Measurements from ENCODE around the gene SAMD4B. TPM values are rescaled to one million over a fixed set of nuclear protein-coding genes. Genes with fewer than 3 reads are reported as not detected.
"Not testable (repeated sequence)": the region's sequence is repeated elsewhere in the genome, so short reads cannot be mapped to it uniquely, and the experiment has no call there.

The SAMD4B gene
- total RNA-seq, 2 donors from 2014 or later, result 133 to 227 TPM

DNA sequence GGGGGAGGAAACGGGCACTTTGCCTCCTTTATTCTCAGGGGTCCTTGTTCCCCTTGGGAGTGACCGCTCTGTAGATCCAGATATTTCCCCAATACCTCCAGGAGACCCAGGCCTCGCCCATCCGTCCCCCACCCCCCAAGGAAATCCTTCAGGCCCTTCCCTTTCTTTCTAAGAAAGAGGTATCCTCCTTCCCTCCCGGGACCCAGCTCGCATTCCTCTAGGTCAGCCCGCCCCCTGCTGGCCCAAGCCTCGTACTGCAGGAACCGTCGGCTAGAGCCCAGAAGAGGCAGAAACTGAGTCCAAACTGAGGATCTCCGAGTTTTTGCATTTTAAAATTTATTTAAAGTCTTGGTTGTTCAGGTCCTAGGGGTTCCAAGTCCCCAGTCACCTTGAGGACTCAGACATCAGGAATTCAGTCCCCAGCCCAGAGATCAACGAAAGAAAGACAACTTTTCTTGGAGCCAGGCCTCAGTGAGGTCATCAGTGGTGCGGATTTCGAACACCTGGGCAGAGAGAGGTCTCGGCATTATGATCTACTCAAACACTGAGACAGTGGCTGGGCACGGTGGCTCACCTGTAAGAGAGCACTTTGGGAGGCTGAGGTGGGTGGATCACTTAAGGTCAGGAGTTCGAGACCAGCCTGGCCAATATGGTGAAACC is 14.0 kb upstream of the SAMD4B start:
- no peaks in the 10 kb centered on the region for H3K27me3 ChIP-seq (replicated peaks; ENCODE audit: insufficient read depth)
- DNase-seq (ENCODE audit: low spot score), result peak; percentile 80
- TF ChIP-seq POLR2AphosphoS5 (IDR thresholded peaks at IDR 0.05), result peak; percentile 41
- TF ChIP-seq, protein P1, sequence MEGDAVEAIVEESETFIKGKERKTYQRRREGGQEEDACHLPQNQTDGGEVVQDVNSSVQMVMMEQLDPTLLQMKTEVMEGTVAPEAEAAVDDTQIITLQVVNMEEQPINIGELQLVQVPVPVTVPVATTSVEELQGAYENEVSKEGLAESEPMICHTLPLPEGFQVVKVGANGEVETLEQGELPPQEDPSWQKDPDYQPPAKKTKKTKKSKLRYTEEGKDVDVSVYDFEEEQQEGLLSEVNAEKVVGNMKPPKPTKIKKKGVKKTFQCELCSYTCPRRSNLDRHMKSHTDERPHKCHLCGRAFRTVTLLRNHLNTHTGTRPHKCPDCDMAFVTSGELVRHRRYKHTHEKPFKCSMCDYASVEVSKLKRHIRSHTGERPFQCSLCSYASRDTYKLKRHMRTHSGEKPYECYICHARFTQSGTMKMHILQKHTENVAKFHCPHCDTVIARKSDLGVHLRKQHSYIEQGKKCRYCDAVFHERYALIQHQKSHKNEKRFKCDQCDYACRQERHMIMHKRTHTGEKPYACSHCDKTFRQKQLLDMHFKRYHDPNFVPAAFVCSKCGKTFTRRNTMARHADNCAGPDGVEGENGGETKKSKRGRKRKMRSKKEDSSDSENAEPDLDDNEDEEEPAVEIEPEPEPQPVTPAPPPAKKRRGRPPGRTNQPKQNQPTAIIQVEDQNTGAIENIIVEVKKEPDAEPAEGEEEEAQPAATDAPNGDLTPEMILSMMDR (IDR thresholded peaks at IDR 0.05), result peak; percentile 89 to 97 (median 94)
- TF ChIP-seq POLR2A (IDR thresholded peaks at IDR 0.05), result no peak
- intact Hi-C loops (cut with DNase I), result loop anchor here (5.0 to 10.0 kb wide), 2 partner anchors 206 to 363 kb away; no protein-coding TSS in a partner anchor
- H3K4me3 ChIP-seq, result no peak overlapping the region
- no peak overlapping the region for H3K27ac ChIP-seq
- H3K36me3 ChIP-seq, result no peaks in the 10 kb centered on the region
- WGBS, result 27% methylated on average over 17 of the region's 17 CpGs
- H3K4me1 ChIP-seq (replicated peaks), result no peaks in the 10 kb centered on the region
- H3K9me3 ChIP-seq, result no peaks in the 10 kb centered on the region

- Histone ChIP-seq H3K4me1 (replicated peaks) (no peaks in the 10 kb centered on the region), H3K27ac (no peak overlapping the region), H3K4me3 (no peak overlapping the region), H3K9me3 (no peaks in the 10 kb centered on the region), H3K27me3 (replicated peaks; ENCODE audit: insufficient read depth) (no peaks in the 10 kb centered on the region), H3K36me3 (no peaks in the 10 kb centered on the region)
- 94% methylated on average over 7 of the region's 7 CpGs for WGBS
- DNase-seq (ENCODE audit: low spot score), result no peak
- intact Hi-C loops (cut with DNase I), result loop anchor here (5.0 to 10.0 kb wide), 2 partner anchors 208 to 365 kb away; no protein-coding TSS in a partner anchor
- TF ChIP-seq, protein P1 (IDR thresholded peaks at IDR 0.05), result no peak
- no peak for TF ChIP-seq POLR2AphosphoS5 (IDR thresholded peaks at IDR 0.05)
These were observed 12.3 kb upstream of the SAMD4B start for GRCh38 chr19:39329948-39330347.

GRCh38 chr19:39332293-39332692 is 9.9 kb upstream of the SAMD4B start:
- no peak overlapping the region for H3K4me3 ChIP-seq
- WGBS, result 57% methylated on average over 7 of the region's 7 CpGs
- no peaks in the 10 kb centered on the region for H3K9me3 ChIP-seq
- H3K27me3 ChIP-seq (replicated peaks; ENCODE audit: insufficient read depth), result no peaks in the 10 kb centered on the region
- intact Hi-C loops (cut with DNase I), result no loop called here
- TF ChIP-seq POLR2A (IDR thresholded peaks at IDR 0.05) (no peak), POLR2AphosphoS5 (IDR thresholded peaks at IDR 0.05) (no peak)
- TF ChIP-seq, protein P1 (IDR thresholded peaks at IDR 0.05), result no peak
- no peak overlapping the region for H3K27ac ChIP-seq
- no peaks in the 10 kb centered on the region for H3K36me3 ChIP-seq
- no peak for DNase-seq (ENCODE audit: low spot score)
- H3K4me1 ChIP-seq (replicated peaks), result no peaks in the 10 kb centered on the region

- DNase-seq (ENCODE audit: low spot score); H3K27me3 ChIP-seq (replicated peaks; ENCODE audit: insufficient read depth); H3K9me3 ChIP-seq; H3K27ac ChIP-seq; H3K4me1 ChIP-seq (replicated peaks); intact Hi-C loops (cut with DNase I); H3K4me3 ChIP-seq; H3K36me3 ChIP-seq: not testable (repeated sequence)
- 66% methylated on average over 6 of the region's 6 CpGs for WGBS
- peak; percentile 8 for TF ChIP-seq POLR2AphosphoS5 (IDR thresholded peaks at IDR 0.05)
These were observed 9.5 kb upstream of the SAMD4B start for GRCh38 chr19:39332738-39333137.

DNA sequence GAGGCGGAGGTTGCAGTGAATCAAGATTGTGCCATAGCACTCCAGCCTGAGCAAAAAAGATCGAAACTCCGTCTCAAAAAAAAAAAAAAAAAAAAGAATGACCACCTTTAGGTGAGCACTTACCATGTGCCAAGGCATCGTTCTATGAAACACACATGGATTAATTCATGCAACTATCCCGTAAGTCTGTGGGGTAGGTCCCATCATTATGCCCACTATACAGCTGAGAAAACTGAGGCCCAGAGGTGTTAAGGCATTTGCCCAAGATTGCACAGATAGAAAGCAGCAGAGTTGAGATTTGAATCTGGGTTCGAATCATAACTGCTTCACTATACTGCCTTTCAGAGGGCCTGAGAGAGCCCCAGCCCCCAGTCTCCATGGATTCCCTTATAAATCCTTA is 8.7 kb upstream of the SAMD4B start:
- Histone ChIP-seq H3K4me1 (replicated peaks) (no peaks in the 10 kb centered on the region), H3K27me3 (replicated peaks; ENCODE audit: insufficient read depth) (no peaks in the 10 kb centered on the region), H3K9me3 (no peaks in the 10 kb centered on the region), H3K4me3 (no peak overlapping the region), H3K36me3 (no peaks in the 10 kb centered on the region), H3K27ac (no peak overlapping the region)
- intact Hi-C loops (cut with DNase I), result no loop called here
- 92% methylated on average over 6 of the region's 6 CpGs for WGBS
- no peak for DNase-seq (ENCODE audit: low spot score)
- no peak for TF ChIP-seq POLR2A (IDR thresholded peaks at IDR 0.05)
- no peak for TF ChIP-seq POLR2AphosphoS5 (IDR thresholded peaks at IDR 0.05)
- TF ChIP-seq, protein P1 (IDR thresholded peaks at IDR 0.05), result no peak

Data from prostate gland (tissue), 2 donors.